SK-N-SH treated with all-trans-retinoic acid at 6 μM for 48 hours (cell line): ENCODE measurements around the gene SNN.

Source experiments
- ARNTL ChIP-seq: fragments of 450-650 bp; formaldehyde crosslinking; IDR thresholded peaks from 2 replicates; pipeline ENCODE4 v1.5.0; 2020; ENCODE audit warnings: low read depth, mild to moderate bottlenecking, moderate library complexity, borderline replicate concordance
- ESRRG ChIP-seq: fragments of 250-450 bp; sonication (Bioruptor Pico); IDR thresholded peaks from 2 replicates; pipeline ENCODE4 v1.6.1; 2021; ENCODE audit warnings: mild to moderate bottlenecking
- GLIS3 ChIP-seq: fragments of 250-450 bp; sonication (Bioruptor Pico); IDR thresholded peaks from 2 replicates; pipeline ENCODE4 v1.5.0; 2020; ENCODE audit warnings: mild to moderate bottlenecking, moderate library complexity
- PPARA ChIP-seq: fragments of 250-450 bp; sonication (Bioruptor Pico); IDR thresholded peaks from 2 replicates; pipeline ENCODE4 v1.5.0; 2020; ENCODE audit warnings: mild to moderate bottlenecking, borderline replicate concordance
- RARB ChIP-seq: fragments of 250-450 bp; sonication (Bioruptor Pico); IDR thresholded peaks from 2 replicates; pipeline ENCODE4 v1.8.0; 2021; ENCODE audit warnings: mild to moderate bottlenecking, moderate library complexity
- SNAI2 ChIP-seq: fragments of 250-450 bp; sonication (Bioruptor Pico); IDR thresholded peaks from 2 replicates; pipeline ENCODE4 v1.5.0; 2020; ENCODE audit warnings: mild to moderate bottlenecking, moderate library complexity
- TOX ChIP-seq: fragments of 250-450 bp; sonication (Bioruptor Pico); IDR thresholded peaks from 2 replicates; pipeline ENCODE4 v1.8.0; 2021; ENCODE audit warnings: mild to moderate bottlenecking, moderate library complexity, borderline replicate concordance
- ZC3H10 ChIP-seq: fragments of 250-450 bp; sonication (Bioruptor Pico); IDR thresholded peaks from 2 replicates; pipeline ENCODE4 v1.5.1; 2021; ENCODE audit warnings: mild to moderate bottlenecking, moderate library complexity
- ZFP3 ChIP-seq: fragments of 250-450 bp; sonication (Bioruptor Pico); IDR thresholded peaks from 2 replicates; pipeline ENCODE4 v1.5.0; 2020; ENCODE audit warnings: mild to moderate bottlenecking, moderate library complexity
- ZFP30 ChIP-seq: fragments of 450-650 bp; formaldehyde crosslinking; IDR thresholded peaks from 2 replicates; pipeline ENCODE4 v1.5.0; 2022; ENCODE audit warnings: mild to moderate bottlenecking, moderate library complexity
- ZNF70 ChIP-seq: fragments of 450-650 bp; formaldehyde crosslinking; IDR thresholded peaks from 2 replicates; pipeline ENCODE4 v1.5.0; 2020; ENCODE audit warnings: mild to moderate bottlenecking, moderate library complexity
- TF ChIP-seq, protein P1 (sequence below): fragments of 250-450 bp; sonication (Bioruptor Pico); IDR thresholded peaks from 2 replicates; pipeline ENCODE4 v1.8.0; 2020; ENCODE audit warnings: mild to moderate bottlenecking, moderate library complexity, borderline replicate concordance
- TF ChIP-seq, protein P2 (sequence below): fragments of 250-450 bp; sonication (Bioruptor Pico); IDR thresholded peaks from 2 replicates; pipeline ENCODE4 v1.5.0; 2020; ENCODE audit warnings: mild to moderate bottlenecking, moderate library complexity

DNA sequence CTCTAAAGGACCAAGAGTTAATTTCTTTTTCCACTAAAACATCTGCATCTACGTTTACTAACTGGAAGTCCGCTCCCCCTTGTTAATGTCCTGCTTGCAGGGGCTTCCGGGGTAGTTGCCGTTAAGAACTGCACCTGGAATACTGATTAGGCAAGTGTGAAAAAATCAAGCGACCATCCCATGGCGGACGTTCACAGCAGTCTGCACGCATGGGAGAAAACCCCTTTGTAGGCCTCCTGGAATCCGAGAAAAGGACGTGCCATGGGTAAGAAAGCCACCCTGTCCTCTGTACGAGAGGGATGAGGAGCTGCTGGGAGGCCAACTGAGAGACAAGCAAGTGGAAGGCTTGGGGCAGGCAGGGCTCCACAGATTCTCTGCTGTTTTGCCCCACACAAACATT, 14.9 kb downstream of the SNN start:
- TF ChIP-seq SNAI2 (CRISPR knock-in tag) (no peak), RARB (CRISPR knock-in tag) (no peak), TOX (no peak), ZFP3 (CRISPR knock-in tag) (no peak), ARNTL (no peak), ZFP30 (CRISPR knock-in tag) (no peak), PPARA (CRISPR knock-in tag) (no peak), ZC3H10 (no peak), GLIS3 (no peak), ZNF70 (CRISPR knock-in tag) (no peak), ESRRG (CRISPR knock-in tag) (no peak)
- TF ChIP-seq, protein P1, sequence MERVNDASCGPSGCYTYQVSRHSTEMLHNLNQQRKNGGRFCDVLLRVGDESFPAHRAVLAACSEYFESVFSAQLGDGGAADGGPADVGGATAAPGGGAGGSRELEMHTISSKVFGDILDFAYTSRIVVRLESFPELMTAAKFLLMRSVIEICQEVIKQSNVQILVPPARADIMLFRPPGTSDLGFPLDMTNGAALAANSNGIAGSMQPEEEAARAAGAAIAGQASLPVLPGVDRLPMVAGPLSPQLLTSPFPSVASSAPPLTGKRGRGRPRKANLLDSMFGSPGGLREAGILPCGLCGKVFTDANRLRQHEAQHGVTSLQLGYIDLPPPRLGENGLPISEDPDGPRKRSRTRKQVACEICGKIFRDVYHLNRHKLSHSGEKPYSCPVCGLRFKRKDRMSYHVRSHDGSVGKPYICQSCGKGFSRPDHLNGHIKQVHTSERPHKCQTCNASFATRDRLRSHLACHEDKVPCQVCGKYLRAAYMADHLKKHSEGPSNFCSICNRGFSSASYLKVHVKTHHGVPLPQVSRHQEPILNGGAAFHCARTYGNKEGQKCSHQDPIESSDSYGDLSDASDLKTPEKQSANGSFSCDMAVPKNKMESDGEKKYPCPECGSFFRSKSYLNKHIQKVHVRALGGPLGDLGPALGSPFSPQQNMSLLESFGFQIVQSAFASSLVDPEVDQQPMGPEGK (CRISPR knock-in tag), result no peak
- TF ChIP-seq, protein P2, sequence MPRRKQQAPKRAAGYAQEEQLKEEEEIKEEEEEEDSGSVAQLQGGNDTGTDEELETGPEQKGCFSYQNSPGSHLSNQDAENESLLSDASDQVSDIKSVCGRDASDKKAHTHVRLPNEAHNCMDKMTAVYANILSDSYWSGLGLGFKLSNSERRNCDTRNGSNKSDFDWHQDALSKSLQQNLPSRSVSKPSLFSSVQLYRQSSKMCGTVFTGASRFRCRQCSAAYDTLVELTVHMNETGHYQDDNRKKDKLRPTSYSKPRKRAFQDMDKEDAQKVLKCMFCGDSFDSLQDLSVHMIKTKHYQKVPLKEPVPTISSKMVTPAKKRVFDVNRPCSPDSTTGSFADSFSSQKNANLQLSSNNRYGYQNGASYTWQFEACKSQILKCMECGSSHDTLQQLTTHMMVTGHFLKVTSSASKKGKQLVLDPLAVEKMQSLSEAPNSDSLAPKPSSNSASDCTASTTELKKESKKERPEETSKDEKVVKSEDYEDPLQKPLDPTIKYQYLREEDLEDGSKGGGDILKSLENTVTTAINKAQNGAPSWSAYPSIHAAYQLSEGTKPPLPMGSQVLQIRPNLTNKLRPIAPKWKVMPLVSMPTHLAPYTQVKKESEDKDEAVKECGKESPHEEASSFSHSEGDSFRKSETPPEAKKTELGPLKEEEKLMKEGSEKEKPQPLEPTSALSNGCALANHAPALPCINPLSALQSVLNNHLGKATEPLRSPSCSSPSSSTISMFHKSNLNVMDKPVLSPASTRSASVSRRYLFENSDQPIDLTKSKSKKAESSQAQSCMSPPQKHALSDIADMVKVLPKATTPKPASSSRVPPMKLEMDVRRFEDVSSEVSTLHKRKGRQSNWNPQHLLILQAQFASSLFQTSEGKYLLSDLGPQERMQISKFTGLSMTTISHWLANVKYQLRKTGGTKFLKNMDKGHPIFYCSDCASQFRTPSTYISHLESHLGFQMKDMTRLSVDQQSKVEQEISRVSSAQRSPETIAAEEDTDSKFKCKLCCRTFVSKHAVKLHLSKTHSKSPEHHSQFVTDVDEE (CRISPR knock-in tag), result no peak
